LoVo (cell line): ENCODE measurements around the gene DCP1A.
A peak's percentile ranks its signal among the peaks of the same experiment; 100 is the strongest.
"Not testable (repeated sequence)": the region's sequence is repeated elsewhere in the genome, so short reads cannot be mapped to it uniquely, and the experiment has no call there.

ENCODE experiments used
- DNase-seq: peaks from one replicate; pipeline ENCODE4 v3.0.0-alpha.2; 2016; ENCODE audit warnings: low spot score

Gene DCP1A

GRCh38 chr3:53347261-53348064, at the start of gene DCP1A:
TSS of gene DCP1A (minus strand) at chr3:53347543. CDS start at chr3:53347517, 26 bp downstream.
- peak; percentile 96 for DNase-seq

- DNase-seq: no peak
Measured at GRCh38 chr3:53384465-53385423, 37.4 kb upstream of the DCP1A start.

- DNase-seq: no peak
Measured at GRCh38 chr3:53382106-53382505, 34.8 kb upstream of the DCP1A start.

- no peak for DNase-seq
Measured at GRCh38 chr3:53380306-53380705, 33.0 kb upstream of the DCP1A start.

- DNase-seq: no peak
Measured at GRCh38 chr3:53379898-53380297, 32.6 kb upstream of the DCP1A start.

- no peak for DNase-seq
Measured at GRCh38 chr3:53377794-53378193, 30.5 kb upstream of the DCP1A start.

GRCh38 chr3:53376679-53377078, 29.3 kb upstream of the DCP1A start:
- no peak for DNase-seq

GRCh38 chr3:53375019-53375418, 27.7 kb upstream of the DCP1A start:
- DNase-seq: peak; percentile 62

- not testable (repeated sequence) for DNase-seq
Measured at GRCh38 chr3:53370719-53371118, 23.4 kb upstream of the DCP1A start.

GRCh38 chr3:53361852-53362251, 14.5 kb upstream of the DCP1A start:
- no peak for DNase-seq

GRCh38 chr3:53357458-53357857, 10.1 kb upstream of the DCP1A start:
- DNase-seq: no peak

- DNase-seq: no peak
Measured at GRCh38 chr3:53354945-53355498, 7.7 kb upstream of the DCP1A start.

GRCh38 chr3:53353202-53353601, 5.9 kb upstream of the DCP1A start:
- DNase-seq: no peak

- peak; percentile 82 for DNase-seq
Measured at GRCh38 chr3:53350652-53351051, 3.3 kb upstream of the DCP1A start.

GRCh38 chr3:53348118-53348517, 775 bp upstream of the DCP1A start:
- DNase-seq: not testable (repeated sequence)

GRCh38 chr3:53346922-53347260, 452 bp downstream of the DCP1A start:
- no peak for DNase-seq

- DNase-seq: no peak
Measured at GRCh38 chr3:53346514-53346913, 829 bp downstream of the DCP1A start.

GRCh38 chr3:53342353-53342752, 5.0 kb downstream of the DCP1A start:
- peak; percentile 42 for DNase-seq

- DNase-seq: no peak
Measured at GRCh38 chr3:53337167-53337940, 10.0 kb downstream of the DCP1A start.

- no peak for DNase-seq
Measured at GRCh38 chr3:53334742-53335141, 12.6 kb downstream of the DCP1A start.

GRCh38 chr3:53331871-53332270, 15.5 kb downstream of the DCP1A start:
- DNase-seq: no peak

GRCh38 chr3:53329897-53330296, 17.4 kb downstream of the DCP1A start:
- no peak for DNase-seq
